NCI-H1417 treated with DMSO at 0.1 percent for 48 hours (cell line): ENCODE data around the gene MYNN.

Source experiments
- DNase-seq: peaks from one replicate; lab custom pipeline; 2025; lab: John Stamatoyannopoulos, UW

MYNN gene

DNA sequence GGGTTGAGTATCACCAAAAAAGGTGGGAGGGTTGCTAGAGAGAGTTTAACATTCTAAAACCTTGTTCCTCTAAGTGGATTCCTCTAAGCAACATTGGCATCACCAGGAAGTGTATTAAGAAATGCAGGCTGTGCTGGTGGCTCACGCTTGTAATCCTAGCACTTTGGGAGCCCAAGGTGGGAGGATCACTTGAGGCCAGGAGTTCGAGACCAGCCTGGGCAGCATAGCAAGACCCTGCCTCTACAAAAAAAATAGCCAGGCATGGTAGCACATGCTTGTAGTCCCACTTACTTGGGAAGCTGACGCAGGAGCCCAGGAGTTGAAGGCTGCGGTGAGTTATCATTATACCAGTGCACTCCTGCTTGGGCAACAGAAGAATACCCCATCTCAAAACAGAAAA lies 4.6 kb downstream of the MYNN start:
- DNase-seq = no peak

- no peak for DNase-seq
Measured at GRCh38 chr3:169780742-169781141, 7.5 kb downstream of the MYNN start.

- DNase-seq = no peak
Measured at GRCh38 chr3:169781209-169781855, 8.1 kb downstream of the MYNN start.

DNA sequence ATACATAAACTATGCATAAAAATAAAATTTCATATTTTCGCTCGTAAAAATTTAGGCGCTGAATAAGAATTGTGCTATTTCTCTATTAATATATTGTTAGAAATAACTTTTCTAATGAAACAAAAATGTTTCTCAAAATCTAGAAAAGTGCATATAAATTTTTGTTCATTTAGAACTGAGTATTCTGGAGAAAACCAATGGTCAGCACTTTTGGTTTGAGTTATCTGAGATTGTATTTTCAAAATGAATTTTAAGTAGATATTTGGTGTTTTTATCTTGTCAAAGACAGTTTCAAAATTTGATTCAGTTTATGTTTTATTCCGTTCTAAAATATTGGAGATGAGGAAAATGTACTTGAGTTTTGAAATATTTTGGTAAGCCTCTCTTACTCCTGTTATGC lies 13.9 kb downstream of the MYNN start:
- no peak for DNase-seq

DNA sequence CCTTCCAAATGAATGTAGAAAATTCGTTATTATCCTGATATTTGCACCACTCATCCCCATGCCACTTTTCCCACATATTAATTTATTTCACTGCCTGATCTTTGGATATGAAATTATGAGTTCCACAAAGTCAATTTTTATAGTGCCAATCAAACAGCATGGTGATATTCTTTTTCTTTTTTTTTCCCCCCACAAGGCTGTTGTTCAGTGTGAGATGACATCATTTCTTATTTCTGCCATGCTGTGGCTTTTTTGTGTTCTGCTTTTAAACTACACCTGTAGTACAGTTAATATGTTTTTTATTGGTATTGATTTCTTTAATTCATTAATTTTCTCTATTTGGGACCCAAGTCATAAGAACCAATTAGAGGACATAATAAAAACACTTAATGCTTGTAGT lies 14.6 kb downstream of the MYNN start:
- DNase-seq = no peak

DNA sequence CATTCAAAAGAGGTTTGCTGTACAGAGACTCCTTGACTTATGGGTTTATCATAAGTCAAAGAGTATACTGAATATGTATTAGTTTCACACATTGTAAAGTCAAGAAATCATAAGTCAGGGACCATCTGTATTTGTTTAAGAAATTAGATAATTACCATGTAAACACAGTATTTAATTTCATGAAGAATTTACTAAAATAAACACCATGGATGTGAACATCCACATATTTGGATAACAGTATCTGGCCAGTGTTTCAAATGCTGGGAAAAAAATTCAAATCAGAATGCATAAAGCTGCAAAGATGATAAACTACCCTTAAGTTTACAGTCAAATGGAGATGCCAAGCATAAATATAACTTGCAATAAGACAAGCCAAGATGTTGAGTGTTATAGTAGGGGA lies 17.0 kb downstream of the MYNN start:
- no peak for DNase-seq

DNA sequence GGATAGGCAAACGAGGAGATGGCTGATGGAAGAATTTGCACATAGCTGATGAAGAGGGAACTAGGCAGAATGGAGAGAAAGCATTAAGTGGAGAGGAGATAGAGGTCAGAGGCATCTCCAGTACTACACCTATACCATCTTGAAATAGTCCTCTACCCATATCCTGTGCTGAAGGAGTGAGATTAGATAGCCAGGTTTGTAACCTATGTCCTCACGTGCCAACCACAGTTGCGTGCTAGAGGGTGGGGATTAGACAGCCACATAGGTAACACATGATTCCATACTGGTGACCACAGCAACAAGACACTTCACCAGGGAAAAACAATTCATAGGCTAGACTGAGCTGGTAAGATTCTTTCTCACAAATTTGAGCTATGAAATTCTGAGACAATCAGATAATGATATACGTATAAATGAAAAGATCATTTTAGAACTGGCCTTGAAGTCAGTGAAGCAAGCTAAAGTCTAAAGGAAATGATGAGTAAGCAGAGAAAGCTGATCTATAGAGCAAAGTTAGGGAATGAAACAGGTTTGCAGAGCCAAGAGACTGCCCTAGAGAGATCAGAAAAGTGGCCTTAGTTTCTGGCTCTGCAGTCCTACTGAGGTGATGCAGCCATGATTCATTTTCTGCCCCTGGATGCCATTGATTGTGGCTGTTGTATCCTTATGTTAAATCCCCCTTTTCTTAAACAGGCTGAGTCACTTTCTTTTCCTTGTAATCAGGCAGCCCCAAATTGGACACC lies 17.7 kb downstream of the MYNN start:
- DNase-seq = no peak

DNA sequence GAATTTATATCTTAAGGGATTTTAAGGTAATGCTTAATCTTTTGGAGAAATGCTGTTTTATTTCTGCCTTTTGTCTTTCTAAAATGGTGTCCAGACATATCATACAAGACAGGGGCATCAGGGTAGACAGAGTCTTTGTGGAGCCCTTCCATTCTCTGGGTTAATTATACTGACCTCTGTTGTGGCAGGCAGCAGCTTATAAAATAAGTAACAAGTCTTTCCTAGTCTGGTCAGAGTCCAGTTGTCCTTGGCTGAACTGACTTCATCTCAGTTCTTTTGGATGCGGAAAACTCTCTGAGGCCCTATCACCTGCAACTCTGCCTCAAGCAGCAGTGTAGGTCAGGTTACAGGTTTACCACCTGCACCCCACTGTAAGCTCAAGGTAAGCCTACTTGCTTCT lies 19.2 kb downstream of the MYNN start:
- DNase-seq = no peak

DNA sequence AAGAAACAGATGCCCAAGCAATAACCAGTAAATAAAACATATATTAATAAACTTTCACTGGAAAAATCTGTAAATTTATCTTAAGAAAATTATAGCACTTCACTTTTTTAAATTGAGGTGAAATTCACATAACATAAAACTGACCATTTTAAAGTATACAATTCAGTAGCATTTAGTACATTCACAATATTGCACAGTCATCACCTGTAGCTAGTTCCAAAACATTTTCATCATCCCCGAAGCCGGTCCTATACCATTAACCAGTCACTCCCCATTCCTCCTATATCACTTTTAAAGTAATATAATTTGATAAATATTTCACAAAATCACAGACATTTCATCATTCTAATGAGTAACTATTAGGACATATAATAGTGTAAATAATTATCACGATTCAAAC lies 31.5 kb downstream of the MYNN start:
- no peak for DNase-seq

DNA sequence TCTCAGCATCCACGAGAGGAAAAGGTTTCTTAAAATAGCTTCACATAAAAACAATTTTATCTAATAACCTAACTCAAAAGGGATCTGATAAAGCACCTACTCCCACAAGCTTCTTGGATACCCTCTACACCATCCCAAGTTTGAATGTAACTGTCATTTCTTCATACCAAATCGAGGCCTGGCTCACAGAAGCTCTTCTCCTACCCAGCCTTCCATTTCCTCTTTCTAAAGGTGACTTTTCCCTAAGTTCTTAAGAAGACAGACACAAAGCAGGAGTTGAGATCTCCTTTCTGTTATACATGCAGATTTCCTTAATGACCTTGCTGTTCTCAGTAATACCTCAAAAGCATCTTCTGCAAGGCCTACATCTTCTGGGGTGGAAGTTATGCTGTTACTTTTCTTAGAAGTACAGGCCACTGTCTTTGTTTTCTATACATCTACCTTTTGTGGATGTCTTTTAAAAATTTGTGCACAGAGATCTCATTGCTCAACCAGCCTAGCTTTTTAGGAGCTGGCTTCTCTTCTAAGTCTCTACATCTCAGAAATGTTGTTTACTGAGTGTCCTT lies 36.1 kb downstream of the MYNN start:
- DNase-seq = no peak

GRCh38 chr3:169811631-169812331 lies 38.6 kb downstream of the MYNN start:
- peak; percentile 38 for DNase-seq

GRCh38 chr3:169812332-169813235 lies 39.4 kb downstream of the MYNN start, which contains the start of the genes LRRC34 and LRRIQ4:
LRRC34 (minus strand) TSS chr3:169812904; CDS start chr3:169812548, 356 bp downstream.
LRRIQ4 (plus strand) TSS chr3:169812870; CDS start chr3:169821922, 9,052 bp downstream.
- DNase-seq = peak; percentile 60

GRCh38 chr3:169813278-169813677 lies 40.1 kb downstream of the MYNN start:
- DNase-seq = no peak

DNA sequence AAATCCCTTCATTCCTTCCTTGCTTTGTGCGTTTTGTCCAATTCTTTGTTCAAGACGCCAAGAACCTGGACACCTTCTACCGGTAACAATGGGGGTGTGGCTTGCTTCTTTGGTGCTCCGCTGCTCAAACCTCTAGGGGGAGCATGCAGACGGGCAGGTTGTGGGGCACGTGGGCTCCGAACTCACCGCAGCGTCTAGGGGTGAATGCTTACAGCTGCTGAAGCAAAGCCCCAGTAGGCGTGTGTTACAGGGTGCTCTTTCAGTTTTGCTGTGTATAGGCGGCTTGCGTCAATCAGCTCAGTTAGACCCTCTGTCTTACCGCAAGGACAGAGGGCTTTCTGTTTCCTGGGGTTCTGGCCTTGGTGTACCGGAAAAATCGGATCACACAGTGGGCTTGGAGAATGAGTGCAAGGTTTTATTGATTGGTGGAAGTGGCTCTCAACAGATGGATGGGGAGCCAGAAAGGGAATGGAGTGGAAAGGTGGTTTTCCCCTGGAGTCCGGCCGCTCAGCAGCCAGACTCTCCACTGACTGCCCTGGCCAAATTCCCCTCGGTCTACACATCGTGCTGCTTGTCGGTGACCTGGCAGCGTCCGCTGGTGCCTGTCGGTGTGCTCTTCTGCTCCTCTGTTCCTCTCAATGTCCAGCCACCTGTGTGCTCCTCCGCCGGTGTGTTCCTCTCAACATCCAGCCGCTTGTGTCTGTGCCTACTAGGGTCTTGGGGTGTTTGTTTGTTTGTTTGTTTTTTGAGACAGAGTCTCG lies 40.7 kb downstream of the MYNN start:
- DNase-seq = no peak

DNA sequence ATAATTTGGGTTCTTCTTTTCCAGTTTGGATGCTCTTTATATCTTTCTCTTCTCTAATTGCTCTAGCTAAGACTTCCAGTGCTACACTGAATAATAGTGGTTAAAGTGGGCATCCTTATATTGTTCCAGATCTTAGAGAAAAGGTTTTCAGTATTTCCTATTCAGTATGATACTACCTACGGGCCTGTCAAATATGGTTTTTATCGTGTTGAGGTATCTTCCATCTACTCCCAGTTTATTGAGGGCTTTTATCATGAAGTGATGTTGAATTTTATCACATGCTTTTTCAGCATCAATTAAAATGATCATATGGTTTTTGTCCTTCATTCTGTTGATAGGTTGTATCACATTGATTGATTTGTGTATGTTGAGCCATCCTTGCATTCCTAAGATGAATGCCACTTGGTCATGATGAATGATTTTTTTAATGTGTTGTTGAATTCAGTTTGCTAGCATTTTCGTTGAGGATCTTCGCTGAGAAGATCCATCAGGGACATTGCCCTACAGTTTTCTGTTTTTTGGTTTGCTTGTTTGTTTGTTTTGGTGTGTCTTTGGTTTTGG lies 42.5 kb downstream of the MYNN start:
- DNase-seq = no peak

DNA sequence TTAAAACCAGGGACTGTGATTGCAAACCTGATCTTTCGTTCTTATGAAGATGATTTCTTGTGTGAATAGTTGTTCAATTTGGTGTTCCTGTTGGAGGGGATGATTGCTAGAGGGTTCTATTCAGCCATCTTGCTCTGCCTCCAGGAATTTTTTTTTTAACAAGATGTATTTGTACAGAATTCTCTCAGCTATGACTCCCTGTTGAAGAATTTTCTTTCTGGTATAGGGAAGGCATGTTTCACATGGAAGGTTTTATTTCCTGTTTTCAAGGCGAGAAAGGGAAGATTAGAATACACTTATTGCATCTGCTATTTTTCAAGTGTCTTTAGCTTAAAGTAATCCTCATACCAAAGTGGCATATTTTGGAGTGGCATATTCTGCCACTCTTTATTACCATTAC lies 45.1 kb downstream of the MYNN start:
- DNase-seq = no peak

DNA sequence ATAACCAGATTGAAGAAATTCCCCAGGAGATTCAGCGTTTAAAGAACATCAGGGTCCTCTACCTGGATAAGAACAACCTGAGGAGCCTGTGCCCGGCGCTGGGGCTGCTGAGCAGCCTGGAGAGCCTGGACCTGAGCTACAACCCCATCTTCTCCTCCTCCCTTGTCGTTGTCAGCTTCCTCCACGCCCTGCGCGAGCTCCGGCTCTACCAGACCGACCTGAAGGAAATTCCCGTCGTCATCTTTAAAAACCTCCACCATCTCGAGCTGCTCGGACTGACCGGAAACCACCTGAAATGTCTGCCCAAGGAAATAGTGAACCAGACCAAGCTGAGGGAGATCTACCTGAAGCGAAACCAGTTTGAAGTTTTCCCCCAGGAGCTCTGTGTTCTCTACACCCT lies 48.9 kb downstream of the MYNN start:
- DNase-seq = no peak

DNA sequence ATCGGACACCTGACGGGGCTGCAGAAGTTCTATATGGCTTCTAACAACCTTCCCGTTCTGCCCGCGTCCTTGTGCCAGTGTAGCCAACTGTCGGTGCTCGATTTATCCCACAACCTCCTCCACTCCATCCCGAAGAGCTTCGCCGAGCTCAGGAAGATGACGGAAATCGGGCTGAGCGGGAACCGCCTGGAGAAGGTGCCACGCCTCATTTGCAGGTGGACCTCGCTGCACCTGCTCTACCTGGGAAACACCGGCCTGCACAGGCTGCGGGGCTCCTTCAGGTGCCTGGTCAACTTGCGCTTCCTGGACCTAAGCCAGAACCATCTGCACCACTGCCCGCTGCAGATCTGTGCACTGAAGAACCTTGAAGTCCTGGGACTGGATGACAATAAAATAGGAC lies 49.3 kb downstream of the MYNN start:
- no peak for DNase-seq

GRCh38 chr3:169822983-169823382 lies 49.8 kb downstream of the MYNN start:
- no peak for DNase-seq

DNA sequence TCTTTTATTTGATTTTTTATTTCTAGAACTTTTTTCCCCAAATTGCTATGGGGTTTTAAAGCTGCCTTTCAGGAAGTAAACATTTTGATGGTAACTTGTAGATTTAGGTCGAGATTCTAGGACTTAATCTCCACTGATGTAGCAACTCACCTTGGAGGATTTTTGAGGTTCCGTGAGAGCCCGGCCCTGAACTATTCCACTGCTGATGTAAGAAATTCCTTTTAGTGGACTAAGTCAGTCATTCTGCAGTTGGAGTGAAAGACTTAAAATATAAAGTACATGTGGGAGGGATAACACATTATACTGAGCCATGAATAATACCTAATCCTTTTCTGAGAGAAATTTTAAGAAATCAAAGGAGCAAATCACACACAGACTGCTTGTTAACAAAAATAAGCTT lies 52.1 kb downstream of the MYNN start:
- DNase-seq = no peak

DNA sequence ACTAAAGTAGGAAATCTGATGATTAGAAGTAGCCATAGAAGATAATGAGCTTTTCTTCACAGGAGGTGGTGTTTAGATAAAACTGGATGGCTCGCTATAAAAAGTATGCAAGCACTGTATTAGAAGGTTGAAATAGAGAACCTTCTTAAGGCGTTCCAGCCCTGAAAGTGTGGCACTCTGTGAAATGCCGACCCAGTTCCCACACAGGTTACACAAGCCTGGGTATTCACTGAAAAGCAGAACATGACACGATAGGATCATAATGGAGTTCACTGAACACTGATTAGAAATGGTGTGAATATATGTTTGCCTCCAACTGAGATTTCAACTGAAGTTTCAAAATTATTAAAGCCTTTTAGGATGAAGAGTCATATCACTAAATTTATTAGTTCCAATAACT lies 54.5 kb downstream of the MYNN start:
- DNase-seq = no peak
